Measurements from ENCODE around the gene PNPO. TPM values are rescaled to one million over a fixed set of nuclear protein-coding genes. Genes with fewer than 3 reads are reported as not detected.

The PNPO gene
- total and polyA plus RNA-seq, 2 of the 4 experiments (the other 2 are of a cell fraction): 13.9 to 34.1 TPM

DNA sequence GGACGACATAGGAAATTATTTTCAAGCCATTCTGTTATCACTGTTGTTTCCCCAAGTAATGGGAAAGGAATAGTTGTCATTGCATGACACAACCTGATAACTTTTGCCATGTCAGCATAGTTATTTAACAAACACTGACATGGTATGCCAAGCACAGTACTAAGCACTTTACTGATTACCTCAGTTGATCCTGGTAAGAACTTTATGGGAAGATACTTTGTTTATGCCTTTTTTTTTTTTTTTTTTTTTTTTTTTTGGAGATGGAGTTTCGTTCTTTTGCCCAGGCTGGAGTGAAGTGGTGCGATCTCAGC, 15.7 kb upstream of the PNPO start:
- Histone ChIP-seq H3K9me1 (ENCODE audit: insufficient read depth, low read length) (no peaks in the 10 kb centered on the region), H3K18ac (ENCODE audit: low read depth, low read length) (no peak overlapping the region), H2AFZ (replicated peaks; ENCODE audit: low read length, poor library complexity) (no peak overlapping the region), H2AK5ac (ENCODE audit: low read depth, low read length) (no peak overlapping the region), H3K23ac (ENCODE audit: low read depth, low read length) (no peak overlapping the region), H3K9me3 (ENCODE audit: control insufficient read depth, insufficient read depth, low read length) (no peaks in the 10 kb centered on the region), H4K91ac (ENCODE audit: insufficient read depth, low read depth, low read length) (no peak overlapping the region), H3K27me3 (ENCODE audit: control insufficient read depth, insufficient read depth, low read length) (no peaks in the 10 kb centered on the region), H2BK5ac (ENCODE audit: low read depth, low read length, poor library complexity, severe bottlenecking) (no peak overlapping the region), H3K4me3 (ENCODE audit: insufficient read depth, low read depth, low read length) (no peak overlapping the region), H3K36me3 (ENCODE audit: control insufficient read depth, insufficient read depth, low read length) (peaks cover 34% of the 10 kb centered on the region), H4K20me1 (ENCODE audit: insufficient read depth, low read length) (no peaks in the 10 kb centered on the region; the same call in 1 of the 2 replicates), H3K79me1 (ENCODE audit: low read depth in 1 of 2, low read length in 2 of 2) (no peaks in the 10 kb centered on the region), H3K27ac (ENCODE audit: insufficient read depth, low read length) (no peak overlapping the region), H3K4me1 (ENCODE audit: control insufficient read depth, insufficient read depth, low read length) (no peaks in the 10 kb centered on the region), H4K5ac (ENCODE audit: low read depth, low read length) (no peak overlapping the region), H3K4ac (ENCODE audit: low read depth, low read length) (no peak overlapping the region), H2BK120ac (ENCODE audit: low read depth, low read length) (no peak overlapping the region), H3K9ac (ENCODE audit: low read depth, low read length) (no peak overlapping the region), H4K8ac (ENCODE audit: low read depth in 2 of 2, low read length in 2 of 2) (no peak overlapping the region), H3K56ac (ENCODE audit: extremely low read depth, insufficient read depth, low read length) (no peak overlapping the region), H2AK9ac (replicated peaks; ENCODE audit: low read depth, low read length, poor library complexity) (no peak overlapping the region), H3K14ac (replicated peaks; ENCODE audit: low read depth, low read length) (no peak overlapping the region), H2BK15ac (ENCODE audit: low read depth, low read length) (no peak overlapping the region), H2BK20ac (ENCODE audit: low read depth, low read length) (no peak overlapping the region), H3K4me2 (ENCODE audit: low read depth, low read length) (no peak overlapping the region)
- in situ Hi-C loops (cut with MboI; ENCODE audit: low sequenced_read_pairs) (no loop called here), intact Hi-C loops (cut with micrococcal nuclease) (no loop called here), dilution Hi-C loops (cut with HindIII; ENCODE audit: low sequenced_read_pairs, unreplicated experiment) (no loop called here)
- POLR2A ChIA-PET (ENCODE audit: unreplicated experiment): no interaction called here
- no TSS peak for BruUV-seq (replicated peaks)
- CTCF ChIA-PET: no interaction called here
- DNase-seq: no peak
- no CpG with 5 or more reads among the region's 3 CpGs for WGBS, 2 experiments (ENCODE audit: extremely low coverage in 2 of 2, insufficient read length in 1 of 2)
- TF ChIP-seq, protein P1, sequence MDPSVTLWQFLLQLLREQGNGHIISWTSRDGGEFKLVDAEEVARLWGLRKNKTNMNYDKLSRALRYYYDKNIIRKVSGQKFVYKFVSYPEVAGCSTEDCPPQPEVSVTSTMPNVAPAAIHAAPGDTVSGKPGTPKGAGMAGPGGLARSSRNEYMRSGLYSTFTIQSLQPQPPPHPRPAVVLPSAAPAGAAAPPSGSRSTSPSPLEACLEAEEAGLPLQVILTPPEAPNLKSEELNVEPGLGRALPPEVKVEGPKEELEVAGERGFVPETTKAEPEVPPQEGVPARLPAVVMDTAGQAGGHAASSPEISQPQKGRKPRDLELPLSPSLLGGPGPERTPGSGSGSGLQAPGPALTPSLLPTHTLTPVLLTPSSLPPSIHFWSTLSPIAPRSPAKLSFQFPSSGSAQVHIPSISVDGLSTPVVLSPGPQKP (IDR thresholded peaks at IDR 0.05; ENCODE audit: borderline replicate concordance, low read depth, low read length): no peak
- TF ChIP-seq SMC3 (IDR thresholded peaks at IDR 0.05; ENCODE audit: low read depth, low read length) (no peak), NFE2L2 (IDR thresholded peaks at IDR 0.05; ENCODE audit: low read depth, low read length) (no peak), MAFK (IDR thresholded peaks at IDR 0.05; ENCODE audit: low read depth, low read length) (peak; percentile 96)
- ATAC-seq (ENCODE audit: low read depth): no peak
